H1 (cell line): ENCODE data around the gene COL21A1. TPM values are rescaled to one million over a fixed set of nuclear protein-coding genes. Genes with fewer than 3 reads are reported as not detected.

Source experiments
- CHD7 ChIP-seq: fragments of 300-600 bp; sonication (generic); IDR thresholded peaks from 2 replicates; pipeline ENCODE4 v1.7.1; 2012; ENCODE audit warnings: low read length, moderate library complexity, mild to moderate bottlenecking, inconsistent platforms; ENCODE audit not compliant: insufficient replicate concordance
- CTCF ChIP-seq, 3 experiments: IDR thresholded peaks; 1 replicate in 2 of 3; 2 replicates in 1 of 3; pipeline versions ENCODE4 v1.5.1 to v1.6.1; 2011; ENCODE audit warnings: low read length in 3 of 3, mild to moderate bottlenecking in 3 of 3, inconsistent platforms in 2 of 3, low read depth in 1 of 3, moderate library complexity in 1 of 3; ENCODE audit not compliant: insufficient read depth in 1 of 3; ENCODE audit errors: control extremely low read depth in 1 of 3
- KDM1A ChIP-seq: fragments of 200-600, 300-600 bp; sonication (generic); IDR thresholded peaks from 2 replicates; pipeline ENCODE4 v1.7.1; 2016; ENCODE audit warnings: mild to moderate bottlenecking, low read length, borderline replicate concordance
- TCF12 ChIP-seq: IDR thresholded peaks from 2 replicates; pipeline ENCODE4 v1.6.1; 2011; ENCODE audit warnings: low read depth, mild to moderate bottlenecking, low read length
- polyA plus RNA-seq, 7 experiments: library from polyadenylated mRNA; depleted of rRNA in 3 of 7; stranded (reverse) in 5 of 7; unstranded in 2 of 7; fragments of >200 nt in 5 of 7; fragments of 200-250 nt in 2 of 7; gene quantifications; 1 replicate in 5 of 7; 2 replicates in 1 of 7; 4 replicates in 1 of 7; pipeline versions ENCODE4 v1.2.1 to v1.2.3, GENCODE V29; 2011 to 2013; ENCODE audit warnings: missing spikeins in 2 of 7, mixed read lengths in 2 of 7
- total RNA-seq: library from RNA; stranded (reverse); fragmentation: NEBNext Ultra II Directional; extraction: Animal tissue kit (Norgen Biotek cat#: 25700); gene quantifications from 2 replicates; pipeline ENCODE4 v1.2.1, GENCODE V29; 2021
- TF ChIP-seq, protein P1 (sequence below): IDR thresholded peaks from 2 replicates; pipeline ENCODE4 v1.6.1; 2011; ENCODE audit warnings: low read length, improper control_type of control experiment

The COL21A1 gene
- total and polyA plus RNA-seq, 2 of the 8 experiments (the other 6 are each of a cell fraction or from before 2014, with no cell fraction given), result 1.6 to 3.4 TPM

- TF ChIP-seq CHD7 (no peak), TCF12 (no peak), CTCF (IDR thresholded peaks at IDR 0.05; ENCODE audit: control extremely low read depth in 1 of 3, insufficient read depth in 1 of 3, low read depth in 1 of 3, low read length in 3 of 3) (no peak), KDM1A (no peak)
- TF ChIP-seq, protein P1, sequence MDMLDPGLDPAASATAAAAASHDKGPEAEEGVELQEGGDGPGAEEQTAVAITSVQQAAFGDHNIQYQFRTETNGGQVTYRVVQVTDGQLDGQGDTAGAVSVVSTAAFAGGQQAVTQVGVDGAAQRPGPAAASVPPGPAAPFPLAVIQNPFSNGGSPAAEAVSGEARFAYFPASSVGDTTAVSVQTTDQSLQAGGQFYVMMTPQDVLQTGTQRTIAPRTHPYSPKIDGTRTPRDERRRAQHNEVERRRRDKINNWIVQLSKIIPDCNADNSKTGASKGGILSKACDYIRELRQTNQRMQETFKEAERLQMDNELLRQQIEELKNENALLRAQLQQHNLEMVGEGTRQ, result 0 out of 2 replicates have a peak, but pooled peaks have one; percentile 9
These were observed 2.9 kb upstream of the COL21A1 start (continued) for GRCh38 chr6:56250266-56250665.
